ENCODE results near the gene GRIA4. TPM values are rescaled to one million over a fixed set of nuclear protein-coding genes. Genes with fewer than 3 reads are reported as not detected.

The GRIA4 gene
- total RNA-seq, 1 donor from 2014 or later = 13.6 TPM

GRCh38 chr11:105642870-105643269 is 33.0 kb downstream of the GRIA4 start:
- Mint-ChIP-seq H3K27me3 (ENCODE audit: unreplicated experiment) (peaks cover 3% of the 10 kb centered on the region), H3K9me3 (ENCODE audit: unreplicated experiment) (peaks cover 3% of the 10 kb centered on the region), H3K4me1 (ENCODE audit: low read depth, unreplicated experiment) (peaks cover 2% of the 10 kb centered on the region), H3K36me3 (ENCODE audit: unreplicated experiment) (no peaks in the 10 kb centered on the region), H3K27ac (ENCODE audit: unreplicated experiment) (no peak overlapping the region), H3K4me3 (ENCODE audit: unreplicated experiment) (no peak overlapping the region)
- no peak for DNase-seq
- TF ChIP-seq, protein P1, sequence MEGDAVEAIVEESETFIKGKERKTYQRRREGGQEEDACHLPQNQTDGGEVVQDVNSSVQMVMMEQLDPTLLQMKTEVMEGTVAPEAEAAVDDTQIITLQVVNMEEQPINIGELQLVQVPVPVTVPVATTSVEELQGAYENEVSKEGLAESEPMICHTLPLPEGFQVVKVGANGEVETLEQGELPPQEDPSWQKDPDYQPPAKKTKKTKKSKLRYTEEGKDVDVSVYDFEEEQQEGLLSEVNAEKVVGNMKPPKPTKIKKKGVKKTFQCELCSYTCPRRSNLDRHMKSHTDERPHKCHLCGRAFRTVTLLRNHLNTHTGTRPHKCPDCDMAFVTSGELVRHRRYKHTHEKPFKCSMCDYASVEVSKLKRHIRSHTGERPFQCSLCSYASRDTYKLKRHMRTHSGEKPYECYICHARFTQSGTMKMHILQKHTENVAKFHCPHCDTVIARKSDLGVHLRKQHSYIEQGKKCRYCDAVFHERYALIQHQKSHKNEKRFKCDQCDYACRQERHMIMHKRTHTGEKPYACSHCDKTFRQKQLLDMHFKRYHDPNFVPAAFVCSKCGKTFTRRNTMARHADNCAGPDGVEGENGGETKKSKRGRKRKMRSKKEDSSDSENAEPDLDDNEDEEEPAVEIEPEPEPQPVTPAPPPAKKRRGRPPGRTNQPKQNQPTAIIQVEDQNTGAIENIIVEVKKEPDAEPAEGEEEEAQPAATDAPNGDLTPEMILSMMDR (IDR thresholded peaks at IDR 0.05; ENCODE audit: partially characterized antibody, unreplicated experiment) = peak; percentile 23

DNA sequence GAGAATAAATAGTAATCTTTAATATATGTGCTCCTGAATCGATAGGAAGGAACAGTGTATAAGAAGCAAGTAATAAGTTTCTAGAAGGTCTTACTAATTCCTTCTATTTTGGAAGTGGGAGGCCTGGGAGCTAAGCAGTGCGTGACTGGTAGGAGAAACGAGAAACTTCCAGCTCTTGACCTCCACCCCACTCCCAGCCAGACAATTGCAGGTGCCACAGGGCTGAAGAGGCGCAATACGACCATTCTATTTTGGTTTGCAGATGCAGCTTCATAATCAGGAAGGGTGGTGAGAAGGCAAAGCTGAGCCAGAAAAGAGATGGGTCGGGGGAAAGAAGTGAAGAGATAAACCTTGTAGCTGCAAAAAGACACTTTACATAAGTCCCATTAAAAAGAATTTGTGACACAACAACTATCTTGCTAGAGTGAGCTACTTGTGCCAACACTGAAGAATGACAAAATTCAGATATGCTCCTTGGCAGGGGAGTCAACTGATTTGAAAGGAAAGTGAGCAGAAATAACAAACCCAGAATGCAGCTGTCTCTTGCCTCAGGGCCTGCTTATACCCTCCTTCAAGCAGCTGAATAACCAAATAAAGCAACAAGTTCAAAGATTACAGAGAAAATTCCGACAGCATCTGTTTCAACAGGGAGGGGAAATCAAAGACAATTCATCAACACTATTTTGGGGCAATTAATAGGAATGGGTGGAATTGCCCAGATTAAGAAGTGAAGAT is 35.1 kb downstream of the GRIA4 start:
- no peak overlapping the region for H3K4me3 Mint-ChIP-seq (ENCODE audit: unreplicated experiment)
- TF ChIP-seq, protein P1 (IDR thresholded peaks at IDR 0.05; ENCODE audit: partially characterized antibody, unreplicated experiment) = no peak
- peaks cover 3% of the 10 kb centered on the region for H3K27me3 Mint-ChIP-seq (ENCODE audit: unreplicated experiment)
- H3K36me3 Mint-ChIP-seq (ENCODE audit: unreplicated experiment) = no peaks in the 10 kb centered on the region
- H3K4me1 Mint-ChIP-seq (ENCODE audit: low read depth, unreplicated experiment) = peaks cover 2% of the 10 kb centered on the region
- peaks cover 3% of the 10 kb centered on the region for H3K9me3 Mint-ChIP-seq (ENCODE audit: unreplicated experiment)
- DNase-seq = no peak
- H3K27ac Mint-ChIP-seq (ENCODE audit: unreplicated experiment) = no peak overlapping the region

- DNase-seq = no peak
- H3K4me1 Mint-ChIP-seq (ENCODE audit: low read depth, unreplicated experiment) = no peaks in the 10 kb centered on the region
- H3K27ac Mint-ChIP-seq (ENCODE audit: unreplicated experiment) = no peak overlapping the region
- peaks cover 3% of the 10 kb centered on the region for H3K9me3 Mint-ChIP-seq (ENCODE audit: unreplicated experiment)
- H3K36me3 Mint-ChIP-seq (ENCODE audit: unreplicated experiment) = no peaks in the 10 kb centered on the region
- H3K4me3 Mint-ChIP-seq (ENCODE audit: unreplicated experiment) = no peak overlapping the region
- peaks cover 3% of the 10 kb centered on the region for H3K27me3 Mint-ChIP-seq (ENCODE audit: unreplicated experiment)
- TF ChIP-seq, protein P1 (IDR thresholded peaks at IDR 0.05; ENCODE audit: partially characterized antibody, unreplicated experiment) = no peak
These were observed 37.9 kb downstream of the GRIA4 start for GRCh38 chr11:105647780-105648179.

GRCh38 chr11:105648762-105649161 is 38.9 kb downstream of the GRIA4 start:
- Mint-ChIP-seq H3K4me1 (ENCODE audit: low read depth, unreplicated experiment) (no peaks in the 10 kb centered on the region), H3K36me3 (ENCODE audit: unreplicated experiment) (no peaks in the 10 kb centered on the region), H3K9me3 (ENCODE audit: unreplicated experiment) (peaks cover 3% of the 10 kb centered on the region), H3K27ac (ENCODE audit: unreplicated experiment) (no peak overlapping the region), H3K4me3 (ENCODE audit: unreplicated experiment) (no peak overlapping the region), H3K27me3 (ENCODE audit: unreplicated experiment) (peaks cover 4% of the 10 kb centered on the region)
- TF ChIP-seq, protein P1 (IDR thresholded peaks at IDR 0.05; ENCODE audit: partially characterized antibody, unreplicated experiment) = no peak
- DNase-seq = no peak

GRCh38 chr11:105665281-105665680 is 55.4 kb downstream of the GRIA4 start:
- no peak for DNase-seq

More at GRCh38 chr11:105665281-105665680, 55.4 kb downstream of the GRIA4 start:
- H3K9me3 Mint-ChIP-seq (ENCODE audit: unreplicated experiment) = no peaks in the 10 kb centered on the region
- no peaks in the 10 kb centered on the region for H3K27me3 Mint-ChIP-seq (ENCODE audit: unreplicated experiment)
- no peaks in the 10 kb centered on the region for H3K36me3 Mint-ChIP-seq (ENCODE audit: unreplicated experiment)
- no peak overlapping the region for H3K4me3 Mint-ChIP-seq (ENCODE audit: unreplicated experiment)
- no peaks in the 10 kb centered on the region for H3K4me1 Mint-ChIP-seq (ENCODE audit: low read depth, unreplicated experiment)
- TF ChIP-seq, protein P1 (IDR thresholded peaks at IDR 0.05; ENCODE audit: partially characterized antibody, unreplicated experiment) = no peak
- H3K27ac Mint-ChIP-seq (ENCODE audit: unreplicated experiment) = no peak overlapping the region
